Tongue (tissue), 2 donors: ENCODE results near the gene UBQLN1. TPM values are rescaled to one million over a fixed set of nuclear protein-coding genes. Genes with fewer than 3 reads are reported as not detected.
A peak's percentile ranks its signal among the peaks of the same experiment; 100 is the strongest.
"Not testable (repeated sequence)": the region's sequence is repeated elsewhere in the genome, so short reads cannot be mapped to it uniquely, and the experiment has no call there.

ENCODE experiments used
- DNase-seq: peaks from one replicate; pipeline ENCODE4 v3.0.0-alpha.2; 2015
- total RNA-seq: library from RNA; depleted of rRNA; stranded (reverse); fragments of >200 nt; gene quantifications from one replicate; pipeline ENCODE4 v1.2.3, GENCODE V29; 2014

Gene UBQLN1
- total RNA-seq, 1 donor from 2014 or later = 106 TPM

DNA sequence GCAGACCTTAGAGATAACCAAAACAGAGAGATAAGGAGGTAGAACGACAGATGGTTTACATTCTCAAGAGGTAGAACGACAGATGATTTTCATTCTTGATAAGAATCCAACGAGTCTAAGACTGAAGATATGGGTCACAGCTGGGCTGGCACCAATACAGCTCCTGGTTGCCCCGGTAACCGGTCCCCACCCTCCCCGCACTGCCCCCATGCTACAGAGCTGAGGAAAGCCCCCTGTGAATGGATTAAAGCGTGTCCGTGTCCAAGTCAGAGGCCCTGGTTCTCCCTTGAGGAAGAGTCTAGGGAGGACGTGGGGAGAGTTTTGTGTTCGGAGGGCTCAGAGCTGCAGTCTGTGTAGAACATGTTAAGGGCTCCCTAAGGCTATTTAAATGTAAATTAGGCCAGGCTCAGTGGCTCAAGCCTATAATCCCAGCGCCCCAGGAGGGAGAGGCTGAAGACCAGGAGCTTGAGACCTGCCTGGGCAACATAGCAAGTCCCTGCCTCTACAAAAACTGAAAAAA is 76.8 kb downstream of the UBQLN1 start:
- peak; percentile 61 for DNase-seq

GRCh38 chr9:83629433-83630104 is 78.2 kb downstream of the UBQLN1 start:
- DNase-seq = no peak

- DNase-seq = no peak
Observed at GRCh38 chr9:83628540-83628939, 79.2 kb downstream of the UBQLN1 start.

DNA sequence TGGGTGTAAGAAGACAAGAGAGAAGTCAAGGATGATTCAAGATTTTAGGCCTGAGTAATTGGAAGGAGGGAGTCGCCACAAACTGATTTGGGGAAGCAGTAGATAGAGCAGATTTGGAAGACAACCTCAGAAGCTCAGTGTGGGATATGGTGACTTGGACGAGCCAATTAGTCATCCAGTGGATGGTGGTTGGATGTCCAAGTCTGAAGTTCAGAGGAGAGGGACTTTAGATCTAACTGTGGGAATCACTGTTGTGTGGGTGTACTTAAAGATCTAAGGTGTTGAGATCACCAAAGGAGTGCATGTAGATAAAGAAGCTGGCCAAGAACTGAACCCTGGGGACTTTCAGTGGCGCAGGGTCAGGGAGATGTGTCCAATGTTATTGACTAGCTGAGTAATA is 82.6 kb downstream of the UBQLN1 start:
- no peak for DNase-seq

GRCh38 chr9:83623679-83624076 is 84.1 kb downstream of the UBQLN1 start:
- DNase-seq = no peak

DNA sequence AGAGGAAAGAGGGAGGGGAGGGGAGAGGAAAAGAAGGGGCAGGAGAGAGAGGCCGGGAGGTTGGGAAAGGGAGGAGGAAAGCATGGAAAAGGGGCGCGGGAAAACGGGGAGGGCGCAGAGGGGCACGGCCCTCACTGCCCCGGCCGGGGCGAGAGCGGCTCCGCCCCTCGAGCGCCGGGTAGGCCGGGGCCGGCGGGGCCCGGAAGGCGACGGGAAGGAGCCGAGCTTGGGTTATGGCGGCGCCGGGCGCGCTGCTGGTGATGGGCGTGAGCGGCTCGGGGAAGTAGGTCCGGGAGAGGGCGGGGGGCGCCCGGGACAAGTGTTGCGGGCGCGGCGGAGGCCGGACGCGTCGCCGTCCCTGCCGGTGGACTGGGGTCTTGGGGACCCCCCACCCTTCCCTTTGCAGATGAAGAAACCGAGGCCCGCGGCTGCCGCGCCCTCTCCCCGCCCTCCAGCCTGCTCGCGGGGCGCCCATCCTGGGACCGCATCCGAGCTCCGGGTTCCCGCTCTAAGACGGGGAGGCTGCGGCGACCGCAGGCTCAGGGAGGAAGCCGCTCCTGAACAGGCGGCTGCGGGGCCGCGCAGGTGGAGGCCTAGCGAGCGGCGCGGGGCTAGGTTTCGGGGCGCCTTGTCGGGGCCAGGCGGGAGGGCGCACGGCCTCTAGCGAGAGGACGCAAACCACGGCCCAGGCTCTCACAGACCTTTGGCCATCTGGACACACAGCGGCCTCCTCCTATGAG is 84.6 kb downstream of the UBQLN1 start, which contains the start of gene IDNK:
TSS of gene IDNK (plus strand) at position 205 of the 740 bp plus-strand sequence. CDS start at position 234, 29 bp downstream.
- peak; percentile 56 for DNase-seq

DNA sequence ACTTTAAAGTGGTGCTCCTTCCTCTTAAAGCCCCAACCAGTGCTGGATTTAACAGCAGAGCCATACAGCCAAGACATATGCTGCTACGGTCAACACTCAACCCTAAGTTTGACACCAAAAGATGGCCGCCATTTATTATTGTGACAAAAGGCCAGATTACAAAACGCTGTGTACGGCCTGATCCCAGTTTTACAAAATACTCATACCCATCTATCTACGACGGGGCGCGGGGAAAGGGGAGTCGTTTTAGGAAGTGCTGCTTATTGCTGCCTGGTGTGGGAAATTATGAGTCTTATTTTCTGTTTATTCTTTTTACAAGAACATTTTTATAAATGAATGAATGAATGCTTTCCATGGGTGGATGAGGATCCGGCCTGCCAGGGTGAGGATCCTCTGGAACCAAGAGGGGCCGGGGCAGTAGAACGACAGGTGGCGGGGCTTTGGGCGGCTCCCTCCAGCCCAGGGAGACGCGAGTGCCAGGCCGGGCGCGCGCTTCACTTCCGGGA is 85.3 kb downstream of the UBQLN1 start:
- peak; percentile 91 for DNase-seq

DNA sequence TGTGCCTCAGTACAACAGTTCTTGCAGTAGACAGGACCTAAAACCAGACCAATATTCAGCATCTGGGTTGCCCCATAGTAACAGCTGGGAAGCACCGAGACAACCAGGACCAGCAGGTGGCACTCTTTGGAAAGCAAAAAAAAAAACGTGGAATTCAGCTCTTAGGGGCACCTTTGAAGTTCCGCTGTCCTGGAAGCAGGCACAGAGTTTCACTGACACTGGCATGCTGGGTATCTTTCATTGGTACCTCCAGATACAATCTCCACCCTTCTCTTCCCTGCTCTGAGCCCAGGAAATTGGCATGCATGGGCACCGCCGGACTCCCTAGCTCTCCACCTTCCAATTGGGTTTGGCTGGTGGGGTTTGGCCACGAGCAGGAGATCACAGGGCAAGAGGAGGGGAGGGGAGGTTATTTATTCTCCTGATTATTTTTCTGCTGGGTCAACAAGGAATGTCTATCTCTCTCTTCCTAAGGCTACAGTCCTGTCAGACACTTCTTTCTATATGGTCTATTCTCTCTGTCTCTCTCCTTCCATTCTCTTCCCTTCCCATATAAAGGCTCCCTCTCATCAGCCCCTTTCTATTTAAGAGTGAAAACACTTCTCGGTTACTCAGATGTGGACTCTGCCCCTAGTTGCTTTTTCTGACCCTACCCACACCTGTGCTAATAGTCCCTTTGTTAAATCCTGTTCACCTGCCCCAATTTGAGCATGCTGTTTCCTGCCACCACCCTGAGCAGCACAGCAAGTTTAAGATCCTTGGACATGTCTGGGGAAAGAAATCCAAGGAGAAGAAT is 86.7 kb downstream of the UBQLN1 start:
- DNase-seq = peak; percentile 71

DNA sequence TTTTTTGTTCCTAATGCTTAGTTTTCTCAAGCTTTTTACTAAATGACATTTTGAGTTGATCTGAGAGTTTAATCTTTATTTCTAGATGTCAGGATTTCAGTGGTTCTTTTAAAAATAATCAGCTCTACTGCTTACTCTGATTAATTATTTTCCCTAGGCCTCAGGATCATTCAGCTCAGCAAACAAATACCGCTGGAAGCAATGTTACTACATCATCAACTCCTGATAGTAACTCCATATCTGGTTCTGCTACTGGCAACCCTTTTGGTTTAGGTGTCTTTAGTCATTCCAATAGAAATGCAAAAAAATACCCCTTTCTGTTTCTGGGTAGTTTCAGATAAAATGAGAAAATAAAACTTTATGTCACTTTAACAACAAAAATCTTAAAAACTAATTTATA is 90.5 kb downstream of the UBQLN1 start:
- DNase-seq = no peak

GRCh38 chr9:83613298-83613697 is 94.5 kb downstream of the UBQLN1 start:
- DNase-seq = not testable (repeated sequence)

Other genes starting within 250 kb of the UBQLN1 start
- 33.2 TPM for gene FRMD3, start 169.6 kb downstream of the UBQLN1 start, total RNA-seq
- gene IDNK, start 84.8 kb downstream of the UBQLN1 start, total RNA-seq = 3.7 TPM
- 14.9 TPM for gene GKAP1, start 109.8 kb upstream of the UBQLN1 start, total RNA-seq
- gene KIF27, start 213.5 kb upstream of the UBQLN1 start, total RNA-seq = 12.5 TPM